WTC11 (cell line): ENCODE data around the gene TBC1D4. TPM values are rescaled to one million over a fixed set of nuclear protein-coding genes. Genes with fewer than 3 reads are reported as not detected.

Source experiments
- ATAC-seq: fragments of 200-7000 bp; cut with Tn5 transposase; 2 replicates; pipeline ENCODE4 v1.10.0; 2021; ENCODE audit warnings: mild to moderate bottlenecking, moderate library complexity
- CTCF ChIA-PET: fragments of 300-600 bp; sonication (Branson Sonifier 250); formaldehyde crosslinking; loops from one replicate; lab custom pipeline; 2021; ENCODE audit warnings: antibody characterized with exemption; lab: Charles Lee
- POLR2A ChIA-PET: fragments of 350-600 bp; sonication (Branson Sonifier 250); formaldehyde crosslinking; loops from one replicate; lab custom pipeline; 2021; ENCODE audit warnings: antibody characterized with exemption; lab: Charles Lee
- DNase-seq: peaks from one replicate; pipeline ENCODE4 v3.0.0; 2021; ENCODE audit warnings: low spot score
- H3K27ac Mint-ChIP-seq: 2 replicates; pipeline ENCODE4 v1.8.0; 2021; ENCODE audit warnings: mixed read lengths
- H3K27me3 Mint-ChIP-seq: 2 replicates; pipeline ENCODE4 v1.8.0; 2021; ENCODE audit warnings: low read depth, mild to moderate bottlenecking, moderate library complexity, mixed read lengths
- H3K36me3 Mint-ChIP-seq: 2 replicates; pipeline ENCODE4 v1.8.0; 2021; ENCODE audit warnings: mixed read lengths
- H3K4me1 Mint-ChIP-seq: 2 replicates; pipeline ENCODE4 v1.8.0; 2022; ENCODE audit warnings: mixed read lengths
- H3K4me3 Mint-ChIP-seq: 2 replicates; pipeline ENCODE4 v1.8.0; 2021; ENCODE audit warnings: mild to moderate bottlenecking, moderate library complexity, mixed read lengths
- H3K9me3 Mint-ChIP-seq: 2 replicates; pipeline ENCODE4 v1.8.0; 2021; ENCODE audit warnings: mixed read lengths
- CBFB ChIP-seq: sonication (generic); formaldehyde crosslinking; IDR thresholded peaks from 2 replicates; pipeline ENCODE4 v1.8.1; 2022; ENCODE audit warnings: mild to moderate bottlenecking, low read depth, missing genetic modification reagents
- CREB1 ChIP-seq: sonication (generic); formaldehyde crosslinking; IDR thresholded peaks from 2 replicates; pipeline ENCODE4 v1.8.0; 2023; ENCODE audit warnings: mild to moderate bottlenecking, missing genetic modification reagents
- FOXK1 ChIP-seq: sonication (generic); formaldehyde crosslinking; IDR thresholded peaks from 2 replicates; pipeline ENCODE4 v1.8.0; 2022; ENCODE audit warnings: mild to moderate bottlenecking, moderate library complexity, missing genetic modification reagents
- GABPB1 ChIP-seq: sonication (generic); formaldehyde crosslinking; IDR thresholded peaks from 2 replicates; pipeline ENCODE4 v1.8.1; 2023; ENCODE audit warnings: mild to moderate bottlenecking, missing genetic modification reagents
- HMGA2 ChIP-seq: fragments of 250-450 bp; sonication (Bioruptor Pico); IDR thresholded peaks from 2 replicates; pipeline ENCODE4 v1.4.0; 2021; ENCODE audit warnings: mild to moderate bottlenecking, moderate library complexity
- MXD4 ChIP-seq: fragments of 250-450 bp; sonication (Bioruptor Pico); IDR thresholded peaks from 2 replicates; pipeline ENCODE4 v1.8.0; 2021; ENCODE audit warnings: mild to moderate bottlenecking, moderate library complexity, borderline replicate concordance
- SMAD4 ChIP-seq: sonication (generic); formaldehyde crosslinking; IDR thresholded peaks from 2 replicates; pipeline ENCODE4 v1.8.0; 2022; ENCODE audit warnings: mild to moderate bottlenecking, missing genetic modification reagents
- SOX15 ChIP-seq: fragments of 250-450 bp; sonication (Bioruptor Pico); IDR thresholded peaks from 2 replicates; pipeline ENCODE4 v1.9.0; 2021; ENCODE audit warnings: mild to moderate bottlenecking
- TEAD1 ChIP-seq: sonication (generic); formaldehyde crosslinking; IDR thresholded peaks from 2 replicates; pipeline ENCODE4 v1.8.0; 2022; ENCODE audit warnings: mild to moderate bottlenecking, missing genetic modification reagents
- ZNF317 ChIP-seq: sonication (generic); formaldehyde crosslinking; IDR thresholded peaks from 2 replicates; pipeline ENCODE4 v1.8.1; 2023; ENCODE audit warnings: low read depth, mild to moderate bottlenecking, moderate library complexity, missing genetic modification reagents, borderline replicate concordance
- total RNA-seq: library from RNA; stranded (reverse); gene quantifications from 3 replicates; pipeline ENCODE4 v1.2.3, GENCODE V29; 2021
- TF ChIP-seq, protein P1 (sequence below): sonication (generic); formaldehyde crosslinking; IDR thresholded peaks from 2 replicates; pipeline ENCODE4 v1.8.1; 2022; ENCODE audit warnings: mild to moderate bottlenecking, missing genetic modification reagents, moderate library complexity, borderline replicate concordance
- TF ChIP-seq, protein P2 (sequence below): sonication (generic); formaldehyde crosslinking; IDR thresholded peaks from 2 replicates; pipeline ENCODE4 v1.8.1; 2023; ENCODE audit warnings: mild to moderate bottlenecking, missing genetic modification reagents, moderate library complexity
- TF ChIP-seq, protein P3 (sequence below): sonication (generic); formaldehyde crosslinking; IDR thresholded peaks from 2 replicates; pipeline ENCODE4 v1.8.0; 2022; ENCODE audit warnings: mild to moderate bottlenecking, missing genetic modification reagents
- TF ChIP-seq, protein P4 (sequence below): fragments of 200-600 bp; IDR thresholded peaks from 2 replicates; pipeline ENCODE4 v1.8.0; 2022; ENCODE audit warnings: antibody characterized with exemption
- TF ChIP-seq, protein P5 (sequence below): sonication (generic); formaldehyde crosslinking; IDR thresholded peaks from 2 replicates; pipeline ENCODE4 v1.8.0; 2022; ENCODE audit warnings: mild to moderate bottlenecking, missing genetic modification reagents
- TF ChIP-seq, protein P6 (sequence below): sonication (generic); formaldehyde crosslinking; IDR thresholded peaks from 2 replicates; pipeline ENCODE4 v1.8.0; 2022; ENCODE audit warnings: mild to moderate bottlenecking, missing genetic modification reagents
- TF ChIP-seq, protein P7 (sequence below): fragments of 250-450 bp; sonication (Bioruptor Pico); IDR thresholded peaks from 2 replicates; pipeline ENCODE4 v1.9.0; 2021; ENCODE audit warnings: mild to moderate bottlenecking, borderline replicate concordance

TBC1D4 gene
- total RNA-seq, 1 experiment from 2014 or later = 37.1 TPM

DNA sequence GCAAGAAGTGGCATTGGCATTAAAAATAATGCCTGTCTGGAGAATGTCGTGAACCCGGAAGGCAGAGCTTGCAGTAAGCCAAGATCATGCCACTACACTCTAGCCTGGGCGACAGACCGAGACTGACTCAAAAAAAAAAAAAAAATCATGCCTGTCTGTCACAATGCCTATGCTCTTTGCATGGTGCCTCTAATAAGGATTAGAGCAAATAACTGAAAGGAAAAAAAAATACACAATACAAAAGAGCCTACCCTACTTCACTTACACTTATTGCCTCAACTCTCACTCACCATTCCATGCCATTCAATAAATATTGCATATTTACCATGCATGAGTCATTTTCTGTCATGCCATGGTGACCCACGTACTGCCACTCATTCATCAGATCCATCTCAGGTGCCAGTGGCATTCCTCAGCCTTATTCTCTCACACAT, 49.1 kb downstream of the TBC1D4 start:
- Mint-ChIP-seq H3K27ac (no peak overlapping the region), H3K27me3 (no peaks in the 10 kb centered on the region), H3K4me3 (no peak overlapping the region), H3K9me3 (peaks cover 4% of the 10 kb centered on the region), H3K36me3 (peaks cover 4% of the 10 kb centered on the region; the same call in 1 of the 2 replicates), H3K4me1 (peaks cover 15% of the 10 kb centered on the region)
- CTCF ChIA-PET = interaction anchor here (1.2 to 1.8 kb wide), 3 partner anchors 9 to 105 kb away, joined by 3 to 12 read pairs (median 5); partner anchors contain the start of gene TBC1D4
- DNase-seq (no peak), ATAC-seq (no peak)
- POLR2A ChIA-PET = no interaction called here
- TF ChIP-seq, protein P1, sequence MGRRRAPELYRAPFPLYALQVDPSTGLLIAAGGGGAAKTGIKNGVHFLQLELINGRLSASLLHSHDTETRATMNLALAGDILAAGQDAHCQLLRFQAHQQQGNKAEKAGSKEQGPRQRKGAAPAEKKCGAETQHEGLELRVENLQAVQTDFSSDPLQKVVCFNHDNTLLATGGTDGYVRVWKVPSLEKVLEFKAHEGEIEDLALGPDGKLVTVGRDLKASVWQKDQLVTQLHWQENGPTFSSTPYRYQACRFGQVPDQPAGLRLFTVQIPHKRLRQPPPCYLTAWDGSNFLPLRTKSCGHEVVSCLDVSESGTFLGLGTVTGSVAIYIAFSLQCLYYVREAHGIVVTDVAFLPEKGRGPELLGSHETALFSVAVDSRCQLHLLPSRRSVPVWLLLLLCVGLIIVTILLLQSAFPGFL (CRISPR knock-in tag) = no peak
- no peak for TF ChIP-seq FOXK1
- no peak for TF ChIP-seq SMAD4 (CRISPR knock-in tag)
- TF ChIP-seq, protein P2, sequence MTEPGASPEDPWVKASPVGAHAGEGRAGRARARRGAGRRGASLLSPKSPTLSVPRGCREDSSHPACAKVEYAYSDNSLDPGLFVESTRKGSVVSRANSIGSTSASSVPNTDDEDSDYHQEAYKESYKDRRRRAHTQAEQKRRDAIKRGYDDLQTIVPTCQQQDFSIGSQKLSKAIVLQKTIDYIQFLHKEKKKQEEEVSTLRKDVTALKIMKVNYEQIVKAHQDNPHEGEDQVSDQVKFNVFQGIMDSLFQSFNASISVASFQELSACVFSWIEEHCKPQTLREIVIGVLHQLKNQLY (CRISPR knock-in tag) = no peak
- TF ChIP-seq, protein P3, sequence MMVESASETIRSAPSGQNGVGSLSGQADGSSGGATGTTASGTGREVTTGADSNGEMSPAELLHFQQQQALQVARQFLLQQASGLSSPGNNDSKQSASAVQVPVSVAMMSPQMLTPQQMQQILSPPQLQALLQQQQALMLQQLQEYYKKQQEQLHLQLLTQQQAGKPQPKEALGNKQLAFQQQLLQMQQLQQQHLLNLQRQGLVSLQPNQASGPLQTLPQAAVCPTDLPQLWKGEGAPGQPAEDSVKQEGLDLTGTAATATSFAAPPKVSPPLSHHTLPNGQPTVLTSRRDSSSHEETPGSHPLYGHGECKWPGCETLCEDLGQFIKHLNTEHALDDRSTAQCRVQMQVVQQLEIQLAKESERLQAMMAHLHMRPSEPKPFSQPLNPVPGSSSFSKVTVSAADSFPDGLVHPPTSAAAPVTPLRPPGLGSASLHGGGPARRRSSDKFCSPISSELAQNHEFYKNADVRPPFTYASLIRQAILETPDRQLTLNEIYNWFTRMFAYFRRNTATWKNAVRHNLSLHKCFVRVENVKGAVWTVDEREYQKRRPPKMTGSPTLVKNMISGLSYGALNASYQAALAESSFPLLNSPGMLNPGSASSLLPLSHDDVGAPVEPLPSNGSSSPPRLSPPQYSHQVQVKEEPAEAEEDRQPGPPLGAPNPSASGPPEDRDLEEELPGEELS = no peak
- TF ChIP-seq ZNF317 (CRISPR knock-in tag) = no peak
- no peak for TF ChIP-seq TEAD1 (CRISPR knock-in tag)
- TF ChIP-seq HMGA2 = no peak
- TF ChIP-seq CREB1 (CRISPR knock-in tag) = no peak
- TF ChIP-seq, protein P4, sequence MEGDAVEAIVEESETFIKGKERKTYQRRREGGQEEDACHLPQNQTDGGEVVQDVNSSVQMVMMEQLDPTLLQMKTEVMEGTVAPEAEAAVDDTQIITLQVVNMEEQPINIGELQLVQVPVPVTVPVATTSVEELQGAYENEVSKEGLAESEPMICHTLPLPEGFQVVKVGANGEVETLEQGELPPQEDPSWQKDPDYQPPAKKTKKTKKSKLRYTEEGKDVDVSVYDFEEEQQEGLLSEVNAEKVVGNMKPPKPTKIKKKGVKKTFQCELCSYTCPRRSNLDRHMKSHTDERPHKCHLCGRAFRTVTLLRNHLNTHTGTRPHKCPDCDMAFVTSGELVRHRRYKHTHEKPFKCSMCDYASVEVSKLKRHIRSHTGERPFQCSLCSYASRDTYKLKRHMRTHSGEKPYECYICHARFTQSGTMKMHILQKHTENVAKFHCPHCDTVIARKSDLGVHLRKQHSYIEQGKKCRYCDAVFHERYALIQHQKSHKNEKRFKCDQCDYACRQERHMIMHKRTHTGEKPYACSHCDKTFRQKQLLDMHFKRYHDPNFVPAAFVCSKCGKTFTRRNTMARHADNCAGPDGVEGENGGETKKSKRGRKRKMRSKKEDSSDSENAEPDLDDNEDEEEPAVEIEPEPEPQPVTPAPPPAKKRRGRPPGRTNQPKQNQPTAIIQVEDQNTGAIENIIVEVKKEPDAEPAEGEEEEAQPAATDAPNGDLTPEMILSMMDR = no peak
- no peak for TF ChIP-seq SOX15 (CRISPR knock-in tag)
- TF ChIP-seq, protein P5, sequence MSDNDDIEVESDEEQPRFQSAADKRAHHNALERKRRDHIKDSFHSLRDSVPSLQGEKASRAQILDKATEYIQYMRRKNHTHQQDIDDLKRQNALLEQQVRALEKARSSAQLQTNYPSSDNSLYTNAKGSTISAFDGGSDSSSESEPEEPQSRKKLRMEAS (CRISPR knock-in tag) = no peak
- TF ChIP-seq, protein P6, sequence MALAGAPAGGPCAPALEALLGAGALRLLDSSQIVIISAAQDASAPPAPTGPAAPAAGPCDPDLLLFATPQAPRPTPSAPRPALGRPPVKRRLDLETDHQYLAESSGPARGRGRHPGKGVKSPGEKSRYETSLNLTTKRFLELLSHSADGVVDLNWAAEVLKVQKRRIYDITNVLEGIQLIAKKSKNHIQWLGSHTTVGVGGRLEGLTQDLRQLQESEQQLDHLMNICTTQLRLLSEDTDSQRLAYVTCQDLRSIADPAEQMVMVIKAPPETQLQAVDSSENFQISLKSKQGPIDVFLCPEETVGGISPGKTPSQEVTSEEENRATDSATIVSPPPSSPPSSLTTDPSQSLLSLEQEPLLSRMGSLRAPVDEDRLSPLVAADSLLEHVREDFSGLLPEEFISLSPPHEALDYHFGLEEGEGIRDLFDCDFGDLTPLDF (CRISPR knock-in tag) = no peak
- TF ChIP-seq CBFB (CRISPR knock-in tag) = no peak
- TF ChIP-seq, protein P7, sequence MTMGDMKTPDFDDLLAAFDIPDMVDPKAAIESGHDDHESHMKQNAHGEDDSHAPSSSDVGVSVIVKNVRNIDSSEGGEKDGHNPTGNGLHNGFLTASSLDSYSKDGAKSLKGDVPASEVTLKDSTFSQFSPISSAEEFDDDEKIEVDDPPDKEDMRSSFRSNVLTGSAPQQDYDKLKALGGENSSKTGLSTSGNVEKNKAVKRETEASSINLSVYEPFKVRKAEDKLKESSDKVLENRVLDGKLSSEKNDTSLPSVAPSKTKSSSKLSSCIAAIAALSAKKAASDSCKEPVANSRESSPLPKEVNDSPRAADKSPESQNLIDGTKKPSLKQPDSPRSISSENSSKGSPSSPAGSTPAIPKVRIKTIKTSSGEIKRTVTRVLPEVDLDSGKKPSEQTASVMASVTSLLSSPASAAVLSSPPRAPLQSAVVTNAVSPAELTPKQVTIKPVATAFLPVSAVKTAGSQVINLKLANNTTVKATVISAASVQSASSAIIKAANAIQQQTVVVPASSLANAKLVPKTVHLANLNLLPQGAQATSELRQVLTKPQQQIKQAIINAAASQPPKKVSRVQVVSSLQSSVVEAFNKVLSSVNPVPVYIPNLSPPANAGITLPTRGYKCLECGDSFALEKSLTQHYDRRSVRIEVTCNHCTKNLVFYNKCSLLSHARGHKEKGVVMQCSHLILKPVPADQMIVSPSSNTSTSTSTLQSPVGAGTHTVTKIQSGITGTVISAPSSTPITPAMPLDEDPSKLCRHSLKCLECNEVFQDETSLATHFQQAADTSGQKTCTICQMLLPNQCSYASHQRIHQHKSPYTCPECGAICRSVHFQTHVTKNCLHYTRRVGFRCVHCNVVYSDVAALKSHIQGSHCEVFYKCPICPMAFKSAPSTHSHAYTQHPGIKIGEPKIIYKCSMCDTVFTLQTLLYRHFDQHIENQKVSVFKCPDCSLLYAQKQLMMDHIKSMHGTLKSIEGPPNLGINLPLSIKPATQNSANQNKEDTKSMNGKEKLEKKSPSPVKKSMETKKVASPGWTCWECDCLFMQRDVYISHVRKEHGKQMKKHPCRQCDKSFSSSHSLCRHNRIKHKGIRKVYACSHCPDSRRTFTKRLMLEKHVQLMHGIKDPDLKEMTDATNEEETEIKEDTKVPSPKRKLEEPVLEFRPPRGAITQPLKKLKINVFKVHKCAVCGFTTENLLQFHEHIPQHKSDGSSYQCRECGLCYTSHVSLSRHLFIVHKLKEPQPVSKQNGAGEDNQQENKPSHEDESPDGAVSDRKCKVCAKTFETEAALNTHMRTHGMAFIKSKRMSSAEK = no peak
- no peak for TF ChIP-seq MXD4
- no peak for TF ChIP-seq GABPB1 (CRISPR knock-in tag)
